Thymus (tissue), 11 donors: Measurements from ENCODE around the gene CLTB. TPM values are rescaled to one million over a fixed set of nuclear protein-coding genes. Genes with fewer than 3 reads are reported as not detected.

Experiments
- DNase-seq, 9 donors: peaks; one replicate each; pipeline ENCODE4 v3.0.0-alpha.2; 2013; ENCODE audit warnings: low spot score in 9 of 9, low read depth in 6 of 9, missing footprints in 1 of 9
- H3K27ac ChIP-seq, 2 donors: one replicate each; pipeline ENCODE4 v1.5.1; 2013; ENCODE audit warnings: control low read depth in 1 of 2, low read depth in 1 of 2, low read length in 1 of 2, mild to moderate bottlenecking in 1 of 2, moderate library complexity in 1 of 2
- H3K27me3 ChIP-seq, 2 donors: one replicate each; pipeline ENCODE4 v1.5.1; 2013; ENCODE audit warnings: low read length in 1 of 2; ENCODE audit not compliant: control insufficient read depth in 2 of 2, insufficient read depth in 1 of 2
- H3K36me3 ChIP-seq, 2 donors: one replicate each; pipeline ENCODE4 v1.5.1; 2013; ENCODE audit warnings: low read length in 1 of 2, mild to moderate bottlenecking in 1 of 2, moderate library complexity in 1 of 2; ENCODE audit not compliant: control insufficient read depth in 2 of 2, insufficient read depth in 2 of 2
- H3K4me1 ChIP-seq, 2 donors: one replicate each; pipeline ENCODE4 v1.5.1; 2013; ENCODE audit warnings: low read length in 2 of 2; ENCODE audit not compliant: control insufficient read depth in 2 of 2, insufficient read depth in 2 of 2
- H3K4me3 ChIP-seq, 2 donors: one replicate each; pipeline ENCODE4 v1.5.1; 2013; ENCODE audit warnings: low read length in 2 of 2, control low read depth in 1 of 2, mild to moderate bottlenecking in 1 of 2
- H3K9me3 ChIP-seq, 2 donors: one replicate each; pipeline ENCODE4 v1.5.1; 2013; ENCODE audit warnings: low read length in 1 of 2, mild to moderate bottlenecking in 1 of 2; ENCODE audit not compliant: control insufficient read depth in 2 of 2, insufficient read depth in 1 of 2
- WGBS: extraction: QIAGEN DNeasy Blood & Tissue Kit; methylation state at CpG from one replicate; pipeline ENCODE4 v1.1.7; 2013; 5-methylcytosine and 5-hydroxymethylcytosine counted together
- polyA plus RNA-seq: library from polyadenylated mRNA; stranded (reverse); fragments of 200-250 nt; gene quantifications from one replicate; pipeline ENCODE4 v1.2.3, GENCODE V29; 2013
- total RNA-seq: library from RNA; stranded (reverse); fragments of 120-200 nt; gene quantifications from one replicate; pipeline ENCODE4 v1.2.4, GENCODE V29; 2013
- donor health status: healthy.

Gene CLTB
- total and polyA plus RNA-seq, 2 donors, result 93.3 to 129 TPM

DNA sequence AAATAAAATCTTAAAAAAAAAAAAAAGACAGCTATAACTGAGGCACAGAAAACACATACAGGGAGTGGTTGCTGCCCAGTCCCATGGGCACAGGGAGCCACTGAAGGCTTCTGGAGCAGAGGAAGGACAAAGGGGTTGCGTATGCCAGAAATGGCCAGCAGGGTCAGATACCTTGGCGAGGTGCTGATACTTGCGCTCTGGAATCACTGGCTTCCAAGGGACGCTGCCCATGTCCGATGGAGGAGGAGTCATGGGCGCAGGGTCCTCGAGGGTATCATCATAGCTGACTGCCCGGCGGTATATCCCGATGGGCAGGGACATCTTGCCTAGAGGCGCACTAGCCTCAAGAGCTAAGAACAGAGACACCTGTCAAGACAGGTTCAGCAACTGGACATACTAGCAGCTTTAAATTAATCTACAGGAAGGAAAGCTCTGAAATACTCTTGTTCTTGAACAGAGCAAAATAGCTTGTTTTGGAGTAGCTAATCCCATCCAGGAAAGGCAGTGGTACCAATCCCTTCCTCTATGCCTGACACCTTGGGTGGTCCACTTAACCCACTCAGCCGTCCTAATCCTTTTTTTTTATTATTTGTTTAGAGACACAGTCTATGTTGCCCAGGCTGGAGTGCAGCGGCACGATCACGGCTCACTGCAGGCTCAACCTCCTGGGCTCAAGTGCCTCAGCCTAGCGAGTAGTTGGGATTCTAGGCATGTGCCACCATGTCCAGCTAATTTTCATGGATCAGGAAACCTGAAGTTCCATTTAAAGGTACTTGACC, 60.8 kb downstream of the CLTB start:
- Histone ChIP-seq H3K4me3 (no peak overlapping the region), H3K9me3 (no peaks in the 10 kb centered on the region), H3K27me3 (no peaks in the 10 kb centered on the region), H3K27ac (no peak overlapping the region), H3K4me1 (peaks cover 2 to 5% of the 10 kb centered on the region in 2 donors), H3K36me3 (peaks cover 65 to 77% of the 10 kb centered on the region in 2 donors)
- DNase-seq, result no peak
- 98% methylated on average over 16 of the region's 16 CpGs for WGBS

DNA sequence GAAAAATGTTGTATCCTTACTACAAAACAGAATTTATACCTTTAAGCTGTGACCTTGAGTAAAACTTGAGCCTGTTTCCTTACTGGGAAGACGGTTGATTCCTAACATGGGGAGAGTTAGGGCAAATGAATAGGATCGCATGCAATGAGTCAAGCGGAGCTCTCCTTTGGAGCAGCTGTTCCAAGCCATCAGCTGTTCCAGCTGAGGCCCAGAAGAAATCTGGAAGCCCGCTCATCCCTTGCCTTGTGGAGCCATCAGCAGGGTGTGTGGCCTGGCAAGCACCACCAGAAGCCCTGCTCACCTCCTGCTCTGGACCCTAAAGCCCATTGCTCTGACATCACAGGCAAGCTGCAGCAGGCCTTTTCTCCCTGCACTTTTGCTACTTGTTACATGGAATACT, 62.8 kb downstream of the CLTB start:
- 96% methylated on average over 4 of the region's 4 CpGs for WGBS
- no peaks in the 10 kb centered on the region for H3K9me3 ChIP-seq
- peaks cover 79 to 91% of the 10 kb centered on the region in 2 donors for H3K36me3 ChIP-seq
- no peak for DNase-seq
- H3K4me1 ChIP-seq, result no peaks in the 10 kb centered on the region
- H3K27me3 ChIP-seq, result no peaks in the 10 kb centered on the region
- no peak overlapping the region for H3K4me3 ChIP-seq
- H3K27ac ChIP-seq, result no peak overlapping the region

DNA sequence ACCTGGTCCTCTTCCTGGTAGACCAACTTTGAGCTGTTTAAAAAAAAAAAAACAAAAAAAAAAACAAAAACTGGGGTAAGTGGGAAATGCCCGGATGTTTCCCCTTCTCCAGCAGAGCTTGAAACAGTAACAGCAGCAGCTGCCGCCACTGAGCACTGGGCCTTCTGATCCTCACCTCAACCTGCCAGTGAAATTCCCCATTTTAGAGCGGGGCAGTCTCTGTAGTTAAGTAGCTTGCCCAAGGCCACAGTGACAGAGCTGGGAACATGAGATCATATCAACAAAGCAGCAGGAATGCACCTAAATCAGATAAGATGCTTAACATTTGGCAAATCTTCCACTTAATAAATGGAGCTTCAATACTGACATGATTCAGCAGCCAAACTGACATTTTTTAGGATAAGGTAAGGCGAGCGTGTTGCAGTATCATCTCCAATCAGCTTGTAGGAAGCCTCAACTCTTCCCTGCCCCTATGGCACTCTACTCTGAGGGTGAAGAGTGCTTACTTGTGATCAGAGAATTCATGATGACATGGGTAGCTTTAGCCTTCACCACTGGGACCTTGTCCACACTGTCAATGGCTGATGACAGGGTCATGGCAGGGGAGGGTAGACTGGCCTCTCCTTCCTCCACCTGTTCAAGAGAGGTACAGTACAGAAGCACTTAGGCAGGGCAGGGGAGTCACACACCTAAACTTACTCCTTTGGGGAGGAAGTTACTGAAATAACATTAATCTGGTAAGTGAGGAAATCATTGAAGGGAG, 64.0 kb downstream of the CLTB start:
- Histone ChIP-seq H3K36me3 (peaks cover 89 to 94% of the 10 kb centered on the region in 2 donors), H3K27me3 (no peaks in the 10 kb centered on the region), H3K4me3 (no peak overlapping the region), H3K27ac (no peak overlapping the region), H3K9me3 (no peaks in the 10 kb centered on the region), H3K4me1 (no peaks in the 10 kb centered on the region)
- no peak for DNase-seq
- WGBS, result 96% methylated on average over 5 of the region's 5 CpGs

DNA sequence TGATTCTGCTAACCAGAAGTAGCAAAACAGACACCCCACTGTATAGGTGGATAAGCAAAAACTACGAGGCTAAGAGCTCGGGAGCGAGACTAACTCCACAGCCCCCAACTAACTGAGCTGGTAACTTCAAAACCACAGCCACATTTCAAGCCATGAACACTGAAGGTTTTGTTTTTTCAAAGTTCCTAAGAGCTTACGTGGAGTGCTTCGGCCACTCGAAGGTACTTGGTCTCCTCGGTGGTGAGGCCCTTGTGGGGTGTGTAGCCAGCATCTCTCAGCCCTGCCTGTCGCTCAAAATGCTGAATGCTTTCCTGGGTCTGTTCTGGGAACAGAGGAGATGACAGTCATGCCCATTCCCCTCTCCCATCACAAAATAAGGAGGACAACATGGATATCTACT, 65.9 kb downstream of the CLTB start:
- 96% methylated on average over 8 of the region's 8 CpGs for WGBS
- no peaks in the 10 kb centered on the region for H3K9me3 ChIP-seq
- DNase-seq, result no peak
- H3K27ac ChIP-seq, result no peak overlapping the region
- H3K27me3 ChIP-seq, result no peaks in the 10 kb centered on the region
- H3K36me3 ChIP-seq, result peaks cover 82 to 93% of the 10 kb centered on the region in 2 donors
- no peaks in the 10 kb centered on the region for H3K4me1 ChIP-seq
- H3K4me3 ChIP-seq, result no peak overlapping the region

DNA sequence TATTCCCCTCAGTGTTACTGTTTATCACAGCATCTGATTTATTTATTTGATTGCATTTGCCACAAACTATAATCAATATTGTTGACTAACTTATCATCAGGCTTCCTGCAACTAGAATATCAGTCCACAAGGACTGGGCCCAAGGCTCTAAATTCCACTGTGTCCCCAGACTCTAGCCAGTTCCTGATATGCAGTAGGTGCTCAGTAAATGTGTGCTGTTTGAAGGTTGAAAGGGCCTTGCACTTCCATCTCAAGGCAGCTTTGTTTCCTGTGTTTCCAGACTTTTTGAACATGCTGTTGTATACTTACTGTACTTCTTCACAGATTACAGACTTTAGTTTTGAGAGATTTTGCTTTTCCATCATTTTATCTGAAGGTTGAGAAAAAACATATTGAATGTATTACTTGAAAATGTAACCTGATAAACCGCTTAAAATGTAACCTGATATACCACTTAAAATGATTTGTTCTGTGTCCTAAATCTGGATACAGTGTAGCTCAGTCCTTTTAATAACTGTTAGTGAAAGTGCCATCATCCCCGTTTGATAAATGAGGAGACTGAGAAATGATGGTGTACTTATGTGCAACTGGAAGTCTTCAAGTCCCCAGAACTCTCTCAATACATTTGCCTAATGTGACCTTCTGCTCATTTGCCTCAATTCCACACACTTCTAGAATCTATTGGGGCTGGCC, 73.4 kb downstream of the CLTB start:
- DNase-seq, result no peak
- Histone ChIP-seq H3K36me3 (peaks cover 25 to 30% of the 10 kb centered on the region in 2 donors), H3K27ac (no peak overlapping the region), H3K4me1 (no peaks in the 10 kb centered on the region), H3K27me3 (no peaks in the 10 kb centered on the region), H3K4me3 (no peak overlapping the region), H3K9me3 (no peaks in the 10 kb centered on the region)
- 94% methylated on average over 2 of the region's 2 CpGs for WGBS

Other genes starting within 250 kb of the CLTB start
- 5.3 TPM for gene SIMC1, start 178.1 kb downstream of the CLTB start, total RNA-seq
- 10.2 TPM for gene SIMC1, start 178.1 kb downstream of the CLTB start, polyA plus RNA-seq
- gene KIAA1191, start 54.8 kb downstream of the CLTB start, total RNA-seq, result 36.4 TPM
- 56.0 TPM for gene KIAA1191, start 54.8 kb downstream of the CLTB start, polyA plus RNA-seq
- 1.8 TPM for gene ARL10, start 51.1 kb downstream of the CLTB start, total RNA-seq
- gene ARL10, start 51.1 kb downstream of the CLTB start, polyA plus RNA-seq, result 3.3 TPM
- 19.5 TPM for gene NOP16, start 27.9 kb downstream of the CLTB start, total RNA-seq
- gene NOP16, start 27.9 kb downstream of the CLTB start, polyA plus RNA-seq, result 30.6 TPM
- 116 TPM for gene HIGD2A, start 27.8 kb downstream of the CLTB start, total RNA-seq
- 161 TPM for gene HIGD2A, start 27.8 kb downstream of the CLTB start, polyA plus RNA-seq
- gene FAF2, start 31.8 kb upstream of the CLTB start, total RNA-seq, result 22.4 TPM
- gene FAF2, start 31.8 kb upstream of the CLTB start, polyA plus RNA-seq, result 17.7 TPM
- 19.3 TPM for gene RNF44, start 120.9 kb upstream of the CLTB start, total RNA-seq
- 54.8 TPM for gene RNF44, start 120.9 kb upstream of the CLTB start, polyA plus RNA-seq
- gene CDHR2, start 132.8 kb upstream of the CLTB start, total RNA-seq, result 0.33 TPM
- 0.07 TPM for gene CDHR2, start 132.8 kb upstream of the CLTB start, polyA plus RNA-seq
- gene GPRIN1, start 193.6 kb upstream of the CLTB start, total RNA-seq, result 2.7 TPM
- gene GPRIN1, start 193.6 kb upstream of the CLTB start, polyA plus RNA-seq, result 0.82 TPM
- 0.05 TPM for gene SNCB, start 214.0 kb upstream of the CLTB start, total RNA-seq
- gene SNCB, start 214.0 kb upstream of the CLTB start, polyA plus RNA-seq, result 0.21 TPM
- gene EIF4E1B, start 214.1 kb upstream of the CLTB start, total RNA-seq, result 0.05 TPM
- 0.05 TPM for gene EIF4E1B, start 214.1 kb upstream of the CLTB start, polyA plus RNA-seq
- 8.0 TPM for gene TSPAN17, start 230.9 kb upstream of the CLTB start, total RNA-seq
- 26.5 TPM for gene TSPAN17, start 230.9 kb upstream of the CLTB start, polyA plus RNA-seq